Gastrocnemius medialis (tissue), 4 donors: ENCODE results near the gene NUTM1.

Experiments used
- CTCF ChIP-seq, 5 experiments: fragments of 450-650 bp in 3 of 5; fragments of 200-600 bp in 2 of 5; sonication (generic) in 2 of 5; IDR thresholded peaks in 4 of 5; conservative IDR thresholded peaks in 1 of 5; 1 replicate in 4 of 5; 2 replicates in 1 of 5; pipeline ENCODE4 v1.5.1; 2016 to 2019; ENCODE audit warnings: antibody characterized with exemption in 5 of 5, mild to moderate bottlenecking in 3 of 5, moderate library complexity in 3 of 5
- POLR2A ChIP-seq, 2 donors: fragments of 450-650 bp; IDR thresholded peaks; one replicate each; pipeline ENCODE4 v1.6.1; 2017; ENCODE audit warnings: antibody characterized with exemption in 2 of 2, mild to moderate bottlenecking in 2 of 2, moderate library complexity in 2 of 2

- TF ChIP-seq CTCF (IDR thresholded peaks at IDR 0.05 in 4 of 5, conservative IDR thresholded peaks at IDR 0.05 in 1 of 5) (no peak), POLR2A (IDR thresholded peaks at IDR 0.05) (no peak)
Observed at GRCh38 chr15:34376856-34377255, 33.7 kb downstream of the NUTM1 start.
